Measurements from ENCODE around the gene MAP2K3. TPM values are rescaled to one million over a fixed set of nuclear protein-coding genes. Genes with fewer than 3 reads are reported as not detected.

MAP2K3 gene
- total RNA-seq, 2 experiments from 2014 or later: 27.8 to 71.5 TPM

DNA sequence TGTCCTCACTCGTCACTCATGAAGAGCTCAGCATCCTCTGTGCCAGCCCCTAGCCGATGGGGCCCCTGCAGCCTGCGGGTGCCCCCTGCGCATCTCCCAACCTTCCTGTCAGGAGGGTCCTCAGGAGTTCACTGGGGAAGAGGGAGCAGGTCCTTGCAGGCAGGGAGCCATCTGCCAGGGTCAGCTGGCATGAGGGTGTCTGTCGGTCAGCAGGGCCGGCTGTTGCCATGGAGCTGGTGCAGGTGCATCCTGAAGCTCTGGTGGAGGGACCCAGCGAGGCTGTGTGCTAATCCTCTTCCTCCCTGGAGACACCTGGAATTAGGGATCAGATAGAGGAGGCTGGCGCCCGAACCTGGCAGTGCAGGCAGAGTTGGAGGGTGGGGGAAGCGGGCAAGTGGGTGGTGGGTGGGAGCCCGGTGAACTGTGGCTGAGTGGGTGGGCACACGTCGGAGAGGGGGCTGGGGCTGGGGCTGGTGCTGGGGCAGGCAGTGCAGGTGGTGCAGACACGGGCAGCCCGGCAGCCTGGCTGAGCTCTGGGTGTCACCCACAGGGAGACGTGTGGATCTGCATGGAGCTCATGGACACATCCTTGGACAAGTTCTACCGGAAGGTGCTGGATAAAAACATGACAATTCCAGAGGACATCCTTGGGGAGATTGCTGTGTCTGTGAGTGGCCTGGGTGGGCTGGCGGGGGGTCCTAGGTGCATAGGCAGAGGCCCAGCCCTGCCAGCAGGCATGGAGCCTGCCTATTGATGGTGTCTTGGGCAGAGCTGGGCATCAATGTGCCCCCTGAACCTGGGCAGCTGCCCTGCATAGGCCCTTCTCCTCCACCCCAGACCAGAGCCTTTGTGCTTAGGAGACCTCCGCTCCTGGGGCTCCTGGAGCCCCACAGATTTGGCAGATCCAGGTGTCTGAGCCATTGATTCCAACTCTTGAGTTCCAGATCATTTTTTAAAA lies 17.4 kb downstream of the MAP2K3 start:
- Histone ChIP-seq H3K79me2 (ENCODE audit: insufficient read depth, low read depth, low read length) (no peaks in the 10 kb centered on the region), H4K20me1 (ENCODE audit: insufficient read depth, low read length) (no peaks in the 10 kb centered on the region), H2AFZ (ENCODE audit: low read length) (no peak overlapping the region), H3K4me2 (ENCODE audit: low read length) (no peak overlapping the region), H3K36me3 (ENCODE audit: insufficient read depth, low read length) (peaks cover 33% of the 10 kb centered on the region; the same call in 1 of the 2 replicates), H3K27ac (ENCODE audit: low read depth, low read length, poor library complexity, severe bottlenecking) (no peak overlapping the region), H3K9me3 (ENCODE audit: low read length) (no peaks in the 10 kb centered on the region), H3K4me1 (ENCODE audit: insufficient read depth, low read length, poor library complexity, severe bottlenecking) (no peaks in the 10 kb centered on the region), H3K4me3 (ENCODE audit: low read depth, low read length, poor library complexity, severe bottlenecking) (no peak overlapping the region), H3K9me2 (ENCODE audit: insufficient read depth, low read length) (no peaks in the 10 kb centered on the region)
- TF ChIP-seq EZH2phosphoT487 (IDR thresholded peaks at IDR 0.05; ENCODE audit: borderline replicate concordance, low read depth, low read length): no peak
- TF ChIP-seq, protein P1, sequence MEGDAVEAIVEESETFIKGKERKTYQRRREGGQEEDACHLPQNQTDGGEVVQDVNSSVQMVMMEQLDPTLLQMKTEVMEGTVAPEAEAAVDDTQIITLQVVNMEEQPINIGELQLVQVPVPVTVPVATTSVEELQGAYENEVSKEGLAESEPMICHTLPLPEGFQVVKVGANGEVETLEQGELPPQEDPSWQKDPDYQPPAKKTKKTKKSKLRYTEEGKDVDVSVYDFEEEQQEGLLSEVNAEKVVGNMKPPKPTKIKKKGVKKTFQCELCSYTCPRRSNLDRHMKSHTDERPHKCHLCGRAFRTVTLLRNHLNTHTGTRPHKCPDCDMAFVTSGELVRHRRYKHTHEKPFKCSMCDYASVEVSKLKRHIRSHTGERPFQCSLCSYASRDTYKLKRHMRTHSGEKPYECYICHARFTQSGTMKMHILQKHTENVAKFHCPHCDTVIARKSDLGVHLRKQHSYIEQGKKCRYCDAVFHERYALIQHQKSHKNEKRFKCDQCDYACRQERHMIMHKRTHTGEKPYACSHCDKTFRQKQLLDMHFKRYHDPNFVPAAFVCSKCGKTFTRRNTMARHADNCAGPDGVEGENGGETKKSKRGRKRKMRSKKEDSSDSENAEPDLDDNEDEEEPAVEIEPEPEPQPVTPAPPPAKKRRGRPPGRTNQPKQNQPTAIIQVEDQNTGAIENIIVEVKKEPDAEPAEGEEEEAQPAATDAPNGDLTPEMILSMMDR (conservative IDR thresholded peaks at IDR 0.05; ENCODE audit: low read length): no peak
- no peak for DNase-seq (ENCODE audit: low spot score)
- BruUV-seq (replicated peaks): no TSS peak
- intact Hi-C loops (cut with micrococcal nuclease; ENCODE audit: unreplicated experiment): no loop called here
- ChIA-PET POLR2A (interaction anchor here (0.6 kb wide), 1 partner anchor 199 kb away, joined by 3 read pairs; no protein-coding TSS in a partner anchor), CTCF (ENCODE audit: unreplicated experiment) (no interaction called here)

DNA sequence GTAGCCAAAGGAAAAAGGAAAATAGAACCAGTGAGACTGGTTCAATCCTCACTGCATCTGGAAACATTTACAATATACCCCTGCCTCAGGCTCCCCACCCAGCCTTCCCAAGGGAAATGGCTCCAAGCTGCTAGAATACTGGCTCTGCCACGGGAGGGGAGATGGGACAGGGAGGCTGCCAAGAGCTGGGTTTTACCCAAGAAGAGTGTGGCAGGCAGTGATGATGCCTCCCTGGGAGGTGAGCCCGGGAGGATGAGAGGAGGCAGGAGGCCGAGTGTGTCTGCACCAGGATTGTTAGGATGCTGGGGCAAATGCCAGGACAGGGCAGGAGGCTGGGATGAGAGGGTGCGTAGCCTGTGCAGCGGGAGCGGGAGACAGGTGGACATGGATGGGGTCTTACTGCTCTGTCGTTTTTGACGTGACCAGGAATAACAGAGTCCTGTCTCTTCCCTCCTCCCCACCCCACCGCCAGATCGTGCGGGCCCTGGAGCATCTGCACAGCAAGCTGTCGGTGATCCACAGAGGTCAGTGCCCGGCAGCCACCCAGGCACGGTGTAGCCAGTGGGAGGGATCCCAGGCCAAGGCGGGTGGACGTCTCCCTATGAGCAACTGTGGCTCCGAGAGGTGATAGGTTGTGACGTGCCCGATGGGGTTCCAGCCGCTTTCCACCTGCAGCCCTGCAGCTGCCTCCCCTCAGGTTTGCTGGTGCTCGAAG lies 18.4 kb downstream of the MAP2K3 start:
- no peaks in the 10 kb centered on the region for H3K79me2 ChIP-seq (ENCODE audit: insufficient read depth, low read depth, low read length)
- H3K9me2 ChIP-seq (ENCODE audit: insufficient read depth, low read length): no peaks in the 10 kb centered on the region
- H3K4me1 ChIP-seq (ENCODE audit: insufficient read depth, low read length, poor library complexity, severe bottlenecking): no peaks in the 10 kb centered on the region
- TF ChIP-seq EZH2phosphoT487 (IDR thresholded peaks at IDR 0.05; ENCODE audit: borderline replicate concordance, low read depth, low read length): no peak
- TF ChIP-seq, protein P1 (conservative IDR thresholded peaks at IDR 0.05; ENCODE audit: low read length): no peak
- no peak overlapping the region for H3K4me2 ChIP-seq (ENCODE audit: low read length)
- no peak overlapping the region for H3K27ac ChIP-seq (ENCODE audit: low read depth, low read length, poor library complexity, severe bottlenecking)
- no TSS peak for BruUV-seq (replicated peaks)
- H3K9me3 ChIP-seq (ENCODE audit: low read length): no peaks in the 10 kb centered on the region
- ChIA-PET CTCF (ENCODE audit: unreplicated experiment) (interaction anchor here (0.7 kb wide), 1 partner anchor 216 kb away, joined by 3 read pairs; no protein-coding TSS in a partner anchor), POLR2A (no interaction called here)
- no peaks in the 10 kb centered on the region for H4K20me1 ChIP-seq (ENCODE audit: insufficient read depth, low read length)
- no peak overlapping the region for H3K4me3 ChIP-seq (ENCODE audit: low read depth, low read length, poor library complexity, severe bottlenecking)
- DNase-seq (ENCODE audit: low spot score): no peak
- H3K36me3 ChIP-seq (ENCODE audit: insufficient read depth, low read length): peaks cover 33% of the 10 kb centered on the region
- no peak overlapping the region for H2AFZ ChIP-seq (ENCODE audit: low read length)
- intact Hi-C loops (cut with micrococcal nuclease; ENCODE audit: unreplicated experiment): no loop called here
